ENCODE measurements around the gene WARS2.

DNA sequence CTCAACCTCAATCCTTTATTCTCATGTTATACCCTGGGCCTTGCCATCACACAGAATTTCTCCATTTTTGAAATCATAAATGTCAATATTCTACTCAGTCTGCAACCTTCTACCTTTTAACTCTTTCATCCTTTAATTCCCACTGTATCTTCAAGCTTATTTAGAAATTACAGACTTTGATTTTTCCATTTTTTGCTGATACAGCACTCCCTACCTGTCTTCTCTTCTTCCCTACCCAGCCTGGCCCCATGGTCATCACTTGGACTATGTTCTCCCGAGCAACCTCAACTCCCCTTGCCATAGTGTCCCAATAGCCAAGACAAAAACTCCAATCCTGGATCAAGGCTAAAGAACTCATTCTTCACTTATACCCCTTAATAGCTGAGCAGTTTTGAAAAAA lies 14.6 kb downstream of the WARS2 start:
- TF ChIP-seq POLR2A (IDR thresholded peaks at IDR 0.05; ENCODE audit: low read length) (no peak), GATA1 (IDR thresholded peaks at IDR 0.05; ENCODE audit: low read depth, low read length) (no peak)

All from erythroblast (primary cell).